ENCODE measurements around the gene SPATA18.
"Not testable (repeated sequence)": the region's sequence is repeated elsewhere in the genome, so short reads cannot be mapped to it uniquely, and the experiment has no call there.

The SPATA18 gene

GRCh38 chr4:52051615-52052474 lies 741 bp downstream of the SPATA18 start:
- DNase-seq (ENCODE audit: low spot score): peak; percentile 94

GRCh38 chr4:52052475-52052780 lies 1.3 kb downstream of the SPATA18 start:
- peak; percentile 41 for DNase-seq (ENCODE audit: low spot score)

DNA sequence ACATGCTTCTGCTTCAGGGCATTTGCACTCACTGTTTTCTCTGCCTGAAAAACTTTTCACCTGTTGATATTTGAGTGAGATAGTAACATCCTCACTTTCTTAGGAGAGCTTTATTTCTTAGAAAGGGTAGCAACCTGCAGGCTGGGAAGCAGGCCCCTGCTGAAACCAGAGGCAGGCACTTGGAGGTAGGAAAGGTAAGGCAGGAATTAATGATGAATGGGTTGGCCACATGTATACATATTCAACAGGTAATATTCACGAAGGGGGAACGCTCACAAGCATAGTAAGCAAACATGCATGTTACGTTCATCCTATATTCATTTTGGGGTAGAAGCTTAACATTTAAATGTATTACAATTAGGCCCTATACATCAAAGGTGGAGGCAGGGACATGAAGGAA lies 3.1 kb downstream of the SPATA18 start:
- DNase-seq (ENCODE audit: low spot score): no peak

DNA sequence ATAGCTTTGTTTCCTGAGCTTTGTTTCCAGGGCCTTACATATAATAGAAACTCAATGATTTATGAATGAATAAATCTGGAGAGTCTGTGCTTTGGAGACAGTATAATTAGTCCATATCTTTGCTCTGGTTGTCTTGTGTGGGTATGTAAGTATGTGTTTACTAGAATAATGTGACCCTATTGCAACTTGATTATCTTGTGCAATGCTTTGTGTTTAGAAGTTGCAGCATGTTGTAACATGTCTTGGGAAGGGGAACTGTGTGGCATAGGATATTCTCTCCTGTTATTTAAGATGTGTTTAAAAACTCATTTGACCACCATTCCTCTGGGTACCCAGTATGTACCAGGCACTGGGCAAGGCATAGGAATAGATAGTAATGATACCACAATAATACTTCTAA lies 6.1 kb downstream of the SPATA18 start:
- DNase-seq (ENCODE audit: low spot score): no peak

DNA sequence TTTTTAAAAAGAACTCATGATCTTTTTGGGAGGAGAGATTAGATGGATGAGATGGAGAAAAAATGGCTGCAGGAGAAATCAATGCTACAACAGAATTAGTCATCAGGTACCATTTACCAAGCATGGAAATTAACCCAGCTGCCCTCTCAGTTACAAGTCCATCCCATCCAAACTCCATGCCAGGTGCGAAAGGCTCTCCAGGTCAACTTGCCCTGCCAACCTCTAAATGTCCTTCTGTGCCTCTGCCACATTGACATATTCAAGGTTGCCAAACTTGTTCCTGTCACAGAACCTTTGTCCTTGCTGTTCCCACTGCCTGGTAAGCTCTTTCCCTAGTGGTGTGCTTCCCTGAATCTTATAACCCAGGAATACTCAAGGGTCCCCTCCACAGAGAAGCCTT lies 7.2 kb downstream of the SPATA18 start:
- no peak for DNase-seq (ENCODE audit: low spot score)

- peak; percentile 21 for DNase-seq (ENCODE audit: low spot score)
Measured at GRCh38 chr4:52059372-52059771, 8.3 kb downstream of the SPATA18 start.

DNA sequence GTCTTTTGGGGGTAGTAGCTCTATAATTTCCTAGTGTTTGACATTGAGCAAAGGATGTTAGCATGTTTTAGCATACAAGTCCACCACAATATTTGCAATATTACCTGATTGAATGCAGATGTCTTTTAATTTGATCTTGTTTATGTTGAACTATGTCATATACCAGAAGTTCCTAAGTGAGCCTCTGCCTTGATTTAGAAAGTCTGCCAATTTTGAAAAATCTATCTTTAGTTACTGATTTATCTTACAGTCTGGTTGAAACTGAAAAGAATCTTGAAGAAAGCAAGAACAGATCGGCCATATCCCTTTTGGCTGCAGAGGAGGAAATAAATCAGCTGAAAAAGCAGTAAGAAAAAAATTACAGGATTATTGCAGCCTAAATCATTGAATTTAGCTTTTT lies 18.5 kb downstream of the SPATA18 start:
- no peak for DNase-seq (ENCODE audit: low spot score)

DNA sequence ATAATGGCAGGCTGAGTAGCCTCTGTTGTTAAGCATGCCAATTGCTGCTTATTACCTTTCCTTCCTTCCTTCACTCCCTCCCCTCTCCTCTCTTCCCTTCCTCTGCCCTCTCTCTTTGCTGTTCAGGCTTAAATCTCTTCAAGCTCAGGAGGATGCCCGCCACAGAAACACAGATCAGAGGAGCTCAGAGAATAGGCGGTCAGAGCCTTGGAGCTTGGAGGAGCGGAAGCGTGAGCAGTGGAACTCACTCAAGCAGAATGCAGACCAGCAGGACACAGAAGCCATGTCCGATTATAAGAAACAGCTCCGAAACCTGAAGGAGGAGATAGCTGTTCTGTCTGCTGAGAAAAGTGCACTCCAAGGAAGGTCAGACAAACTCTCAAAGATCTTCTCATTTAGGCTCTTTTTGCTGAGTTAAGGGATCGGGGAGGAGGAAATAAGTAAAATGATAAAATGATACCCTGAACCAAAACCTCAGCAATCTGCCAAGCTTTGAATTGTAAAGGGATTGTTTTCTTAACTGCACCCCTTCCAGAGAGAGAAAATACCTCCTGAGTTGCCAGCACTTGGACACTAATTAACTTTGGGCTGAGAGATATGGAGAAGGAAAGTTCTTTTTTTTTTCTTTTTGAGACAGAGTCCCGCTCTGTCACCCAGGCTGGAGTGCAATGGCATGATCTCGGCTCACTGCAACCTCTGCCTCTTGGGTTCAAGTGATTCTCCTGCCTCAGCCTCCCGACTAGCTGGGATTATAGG lies 20.9 kb downstream of the SPATA18 start:
- DNase-seq (ENCODE audit: low spot score): no peak

DNA sequence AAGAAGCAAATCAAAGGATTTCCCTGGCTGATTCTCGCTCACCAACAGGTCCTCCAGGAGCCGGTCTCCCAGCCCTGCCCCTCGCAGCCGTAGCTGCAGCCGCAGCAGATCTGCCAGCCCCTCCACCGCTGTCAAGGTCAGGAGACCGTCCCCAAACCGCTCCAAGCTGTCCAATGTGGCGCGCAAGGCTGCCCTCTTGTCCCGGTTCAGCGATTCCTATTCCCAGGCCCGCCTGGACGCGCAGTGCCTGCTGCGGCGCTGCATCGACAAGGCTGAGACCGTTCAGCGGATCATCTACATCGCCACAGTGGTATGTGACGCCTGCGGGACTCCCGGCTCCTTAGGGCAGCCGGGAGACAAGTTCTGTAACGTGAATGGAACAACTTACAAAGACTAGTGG lies 25.6 kb downstream of the SPATA18 start:
- no peak for DNase-seq (ENCODE audit: low spot score)

GRCh38 chr4:52079659-52080058 lies 28.6 kb downstream of the SPATA18 start:
- DNase-seq (ENCODE audit: low spot score): no peak

DNA sequence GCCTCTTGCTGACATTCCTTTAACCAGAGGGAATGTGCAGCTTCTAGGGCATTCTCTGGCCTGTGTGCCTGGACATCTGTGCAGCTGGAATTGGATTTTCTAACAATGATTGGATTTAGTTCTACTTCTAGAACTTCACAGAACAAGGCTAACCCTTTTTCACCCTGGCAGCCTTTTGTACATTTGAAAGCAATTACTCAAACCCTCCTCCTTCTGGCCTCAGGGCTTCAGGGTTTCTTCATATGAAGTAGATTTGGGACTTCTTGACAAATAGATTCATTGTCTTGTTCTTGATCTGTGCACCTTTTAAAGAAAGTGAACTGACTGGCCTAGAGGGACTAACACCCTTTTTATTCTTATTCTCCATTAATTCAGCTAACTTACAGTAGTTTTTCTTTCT lies 30.1 kb downstream of the SPATA18 start:
- DNase-seq (ENCODE audit: low spot score): no peak

DNA sequence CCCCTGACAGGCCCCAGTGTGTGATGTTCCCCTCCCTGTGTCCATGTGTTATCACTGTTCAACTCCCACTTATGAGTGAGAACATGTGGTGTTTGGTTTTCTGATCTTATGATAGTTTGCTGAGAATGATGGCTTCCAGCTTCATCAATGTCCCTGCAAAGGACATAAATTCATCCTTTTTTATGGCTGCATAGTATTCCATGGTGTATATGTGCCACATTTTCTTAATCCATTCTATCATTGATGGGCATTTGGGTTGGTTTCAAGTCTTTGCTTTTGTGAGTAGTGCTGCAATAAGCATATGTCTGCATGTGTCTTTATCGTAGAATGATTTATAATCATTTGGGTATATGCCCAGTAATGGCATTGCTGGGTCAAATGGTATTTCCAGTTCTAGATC lies 35.3 kb downstream of the SPATA18 start:
- DNase-seq (ENCODE audit: low spot score): not testable (repeated sequence)

DNA sequence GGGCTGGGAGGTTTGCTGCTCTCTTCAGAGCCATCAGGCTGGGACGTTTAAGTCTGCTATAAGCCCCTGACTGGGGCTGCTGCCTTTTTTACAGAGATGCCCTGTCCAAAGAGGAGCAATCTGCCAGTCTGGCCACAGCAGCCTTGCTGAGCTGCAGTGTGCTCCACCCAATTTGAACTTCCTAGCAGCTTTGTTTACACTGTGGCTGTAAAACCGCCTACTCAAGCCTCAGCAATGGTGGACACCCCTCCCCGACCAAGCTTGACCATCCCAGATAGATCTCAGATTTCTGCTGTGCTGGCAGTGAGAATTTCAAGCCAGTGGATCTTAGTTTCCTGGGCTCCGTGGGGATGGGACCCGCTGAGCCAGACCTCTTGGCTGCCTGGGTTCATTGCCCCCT lies 40.7 kb downstream of the SPATA18 start:
- peak; percentile 14 for DNase-seq (ENCODE audit: low spot score)

- no peak for DNase-seq (ENCODE audit: low spot score)
Measured at GRCh38 chr4:52093466-52093865, 42.4 kb downstream of the SPATA18 start.

DNA sequence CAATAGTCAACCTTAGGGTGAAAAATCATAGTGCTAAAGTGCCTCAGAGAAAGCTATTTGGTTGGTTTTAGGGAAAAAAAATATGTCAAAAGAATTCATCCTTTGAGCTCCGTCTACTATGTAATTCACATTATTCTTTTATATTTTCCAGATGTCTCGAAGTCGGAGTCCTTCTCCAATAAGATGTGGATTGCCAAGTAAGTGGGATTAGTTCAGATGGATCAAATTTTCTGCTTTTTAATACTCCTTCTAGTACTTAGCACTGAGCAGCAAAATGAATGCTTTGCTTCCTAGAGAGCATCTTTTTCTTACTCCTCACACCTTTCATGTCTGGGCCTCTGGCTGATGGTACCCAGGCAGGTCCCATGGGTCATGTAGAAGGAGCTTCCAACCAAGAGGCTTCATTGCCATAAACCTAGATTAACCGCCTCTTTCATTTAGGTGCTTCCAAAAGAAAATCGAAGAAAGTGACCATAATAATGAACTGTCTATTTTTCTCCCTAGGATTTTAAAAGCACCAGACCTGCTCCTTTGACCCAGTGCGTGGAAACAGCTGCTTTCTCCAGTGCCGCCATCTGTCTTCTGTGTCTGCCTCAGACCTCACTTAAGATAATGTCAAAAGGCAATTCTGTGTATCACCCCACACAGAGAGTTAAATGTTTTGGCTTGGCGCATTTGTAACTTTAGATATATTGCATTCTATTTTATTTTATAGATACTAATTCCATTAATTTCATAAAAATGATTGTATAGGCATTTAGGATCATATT lies 43.5 kb downstream of the SPATA18 start:
- no peak for DNase-seq (ENCODE audit: low spot score)

- DNase-seq (ENCODE audit: low spot score): no peak
Measured at GRCh38 chr4:52095374-52095773, 44.3 kb downstream of the SPATA18 start.

GRCh38 chr4:52096048-52096447 lies 44.9 kb downstream of the SPATA18 start:
- DNase-seq (ENCODE audit: low spot score): no peak

GRCh38 chr4:52098618-52099017 lies 47.5 kb downstream of the SPATA18 start:
- DNase-seq (ENCODE audit: low spot score): no peak

DNA sequence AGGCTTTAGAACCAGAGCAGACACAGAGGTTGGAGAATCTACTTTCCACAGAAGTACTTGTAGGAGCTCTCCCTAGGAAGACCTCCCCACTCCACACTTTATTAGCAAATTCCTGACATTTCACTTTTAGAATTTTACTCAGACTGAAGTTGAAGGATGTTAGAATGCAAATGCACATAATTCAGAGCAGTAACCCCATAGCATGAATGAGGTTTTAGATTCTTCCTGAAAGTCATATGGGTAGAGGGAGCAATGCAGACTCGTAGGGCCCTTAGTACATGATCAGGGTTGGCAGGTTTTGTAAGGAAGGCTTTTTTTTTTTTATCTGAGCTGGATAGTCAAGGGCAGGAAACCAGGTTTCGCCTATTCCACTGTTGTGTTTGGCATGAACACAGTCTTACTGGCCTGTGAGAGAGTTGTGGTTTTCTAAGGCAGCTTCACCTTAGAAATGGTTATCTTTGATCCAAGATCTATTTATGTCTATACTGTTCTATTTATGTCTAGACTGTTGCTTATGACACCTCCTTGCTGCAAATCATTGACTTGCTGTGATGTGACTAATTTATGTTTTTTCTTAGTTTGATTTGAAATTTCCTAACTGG lies 48.9 kb downstream of the SPATA18 start:
- DNase-seq (ENCODE audit: low spot score): no peak

GRCh38 chr4:52102587-52102986 lies 51.5 kb downstream of the SPATA18 start:
- DNase-seq (ENCODE audit: low spot score): no peak

DNA sequence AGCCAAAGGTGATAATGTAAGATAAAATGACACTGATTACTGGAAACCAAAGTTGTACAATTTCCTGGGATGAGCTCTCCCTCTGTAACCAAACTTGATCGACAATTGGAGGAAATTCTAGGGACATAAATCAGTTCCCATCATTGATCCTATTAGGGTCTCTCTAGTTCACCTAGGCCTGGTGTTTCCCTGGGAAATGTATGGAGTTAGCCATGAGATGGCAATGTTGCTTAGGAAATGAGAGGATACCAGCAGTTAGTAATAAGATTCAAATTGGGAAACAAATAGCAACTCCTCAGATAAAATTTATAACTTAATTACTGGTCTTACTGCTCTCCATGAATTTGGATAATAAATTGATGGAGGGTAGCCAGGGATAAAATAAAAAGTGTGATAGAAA lies 52.2 kb downstream of the SPATA18 start:
- DNase-seq (ENCODE audit: low spot score): peak; percentile 22

DNA sequence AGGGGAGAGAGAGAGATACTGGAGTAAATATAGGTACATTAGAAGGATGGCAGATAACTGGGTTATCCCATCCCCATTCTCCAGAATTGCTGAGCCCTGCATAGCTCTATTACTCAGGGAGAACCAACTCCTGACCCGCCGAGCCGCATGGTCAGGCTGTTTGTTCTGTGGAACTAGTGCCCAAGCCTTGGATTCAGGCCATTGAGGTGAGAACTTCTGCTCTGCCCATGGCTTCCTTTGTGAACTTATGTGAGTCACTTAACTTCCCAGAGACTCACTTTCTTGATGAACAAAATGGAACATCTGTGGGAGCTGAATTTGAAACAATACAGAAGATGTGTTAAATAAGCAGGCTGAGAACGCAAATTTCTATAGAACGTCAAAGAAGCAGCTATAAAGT lies 54.2 kb downstream of the SPATA18 start:
- DNase-seq (ENCODE audit: low spot score): no peak

Measured in AG20443 (cell line).